GM12878 (cell line): Measurements from ENCODE around the gene BTF3. TPM values are rescaled to one million over a fixed set of nuclear protein-coding genes. Genes with fewer than 3 reads are reported as not detected.

Experiments
- ATAC-seq: fragments of 200-7000 bp; cut with Tn5 transposase; 3 replicates; pipeline ENCODE4 v1.9.1; 2020; ENCODE audit warnings: mild to moderate bottlenecking, moderate library complexity
- BruUV-seq: library from RNA; stranded (reverse); fragments of 400-500 nt; replicated peaks from 2 replicates; lab custom pipeline; 2021; lab: Mats Ljungman, UMichigan
- CTCF ChIA-PET: fragments of 300-600 bp; sonication (Branson Sonifier 250); formaldehyde crosslinking; extraction: SDS; loops from one replicate; lab custom pipeline; 2021; ENCODE audit warnings: inconsistent platforms; lab: Yijun Ruan, JAX
- POLR2A ChIA-PET: fragments of 350-600 bp; formaldehyde crosslinking; extraction: SDS; loops from one replicate; lab custom pipeline; 2021; ENCODE audit warnings: inconsistent platforms; lab: Charles Lee
- RAD21 ChIA-PET: fragments of 300-600 bp; sonication (Branson Sonifier 250); formaldehyde crosslinking; loops from one replicate; lab custom pipeline; 2023; ENCODE audit warnings: antibody characterized with exemption; ENCODE audit not compliant: unreplicated experiment; lab: Charles Lee
- SMC1A ChIA-PET: fragments of 300-600 bp; sonication (Branson Sonifier 250); formaldehyde crosslinking; loops from one replicate; lab custom pipeline; 2023; ENCODE audit not compliant: unreplicated experiment, uncharacterized antibody; lab: Charles Lee
- DNase-seq: peaks from one replicate; pipeline ENCODE4 v3.0.0-alpha.2; 2011; ENCODE audit warnings: low read depth, low spot score
- FAIRE-seq: peaks from 3 replicates; lab custom pipeline; 2011; peaks lifted over from hg19 to GRCh38; lab: Jason Lieb, UNC
- H2AFZ ChIP-seq: 2 replicates; pipeline ENCODE4 v1.6.0; 2011; ENCODE audit warnings: low read depth, low read length, control low read depth; ENCODE audit not compliant: control insufficient read depth
- H3K27ac ChIP-seq: 2 replicates; pipeline ENCODE4 v1.5.1; 2011; ENCODE audit warnings: control low read depth; ENCODE audit not compliant: control insufficient read depth, insufficient read depth
- H3K27me3 ChIP-seq, 2 experiments: replicated peaks in 1 of 2; 2 replicates each; pipeline versions ENCODE4 v1.6.0 to v1.6.1; 2011; ENCODE audit warnings: low read length in 1 of 2; ENCODE audit not compliant: control insufficient read depth in 2 of 2, insufficient read depth in 2 of 2
- H3K36me3 ChIP-seq, 2 experiments: 2 replicates each; pipeline ENCODE4 v1.5.1; 2011; ENCODE audit warnings: low read length in 1 of 2; ENCODE audit not compliant: control insufficient read depth in 2 of 2, insufficient read depth in 2 of 2
- H3K4me1 ChIP-seq: 2 replicates; pipeline ENCODE4 v1.6.1; 2011; ENCODE audit warnings: mild to moderate bottlenecking, low read length, moderate library complexity, mixed read lengths; ENCODE audit not compliant: control insufficient read depth, insufficient read depth
- H3K4me2 ChIP-seq: 2 replicates; pipeline ENCODE4 v1.6.0; 2011; ENCODE audit warnings: control low read depth; ENCODE audit not compliant: control insufficient read depth, insufficient read depth
- H3K4me3 ChIP-seq: fragments of 200-600 bp; sonication (generic); 2 replicates; pipeline ENCODE4 v1.5.1; 2016
- H3K79me2 ChIP-seq: 2 replicates; pipeline ENCODE4 v1.6.0; 2011; ENCODE audit warnings: low read length; ENCODE audit not compliant: control insufficient read depth, insufficient read depth
- H3K9ac ChIP-seq: 2 replicates; pipeline ENCODE4 v1.8.0; 2011; ENCODE audit warnings: low read length, control low read depth, mixed read lengths; ENCODE audit not compliant: control insufficient read depth, insufficient read depth
- H3K9me3 ChIP-seq: replicated peaks from 3 replicates; pipeline ENCODE4 v1.5.1; 2011; ENCODE audit warnings: mild to moderate bottlenecking, low read length; ENCODE audit not compliant: control insufficient read depth, insufficient read depth
- H4K20me1 ChIP-seq: 2 replicates; pipeline ENCODE4 v1.6.0; 2011; ENCODE audit not compliant: control insufficient read depth, insufficient read depth
- BHLHE40 ChIP-seq, 2 experiments: fragments of 450-650 bp in 1 of 2; IDR thresholded peaks; 2 replicates each; pipeline ENCODE4 v1.6.1; 2011 to 2017; ENCODE audit warnings: low read depth in 2 of 2, borderline replicate concordance in 1 of 2, improper control_type of control experiment in 1 of 2, low read length in 1 of 2, mild to moderate bottlenecking in 1 of 2
- CBX5 ChIP-seq: sonication (generic); IDR thresholded peaks from 2 replicates; pipeline ENCODE4 v1.6.1; 2016; ENCODE audit warnings: low read depth, moderate library complexity, mild to moderate bottlenecking, inconsistent platforms
- CEBPB ChIP-seq, 2 experiments: fragments of 150-350 bp in 1 of 2; IDR thresholded peaks; 2 replicates each; pipeline ENCODE4 v1.6.1; 2012 to 2014; ENCODE audit warnings: low read depth in 2 of 2, low read length in 2 of 2, borderline replicate concordance in 1 of 2, inconsistent platforms in 1 of 2
- CHD4 ChIP-seq: fragments of 200-600 bp; sonication (generic); IDR thresholded peaks from 2 replicates; pipeline ENCODE4 v1.6.1; 2016; ENCODE audit warnings: mild to moderate bottlenecking
- JUND ChIP-seq: IDR thresholded peaks from 2 replicates; pipeline ENCODE4 v1.6.1; 2012; ENCODE audit warnings: low read depth, mild to moderate bottlenecking, low read length, improper control_type of control experiment, moderate library complexity
- PAX5 ChIP-seq: IDR thresholded peaks from 2 replicates; pipeline ENCODE4 v1.6.1; 2011; ENCODE audit warnings: low read depth, low read length, borderline replicate concordance
- RELA ChIP-seq: fragments of 450-650 bp; IDR thresholded peaks from 2 replicates; pipeline ENCODE4 v1.8.0; 2014; ENCODE audit warnings: borderline replicate concordance; ENCODE audit not compliant: partially characterized antibody
- SREBF1 ChIP-seq: IDR thresholded peaks from 2 replicates; pipeline ENCODE4 v1.6.1; 2012; ENCODE audit warnings: mild to moderate bottlenecking, low read length
- STAT3 ChIP-seq: IDR thresholded peaks from 2 replicates; pipeline ENCODE4 v1.6.1; 2011; ENCODE audit warnings: low read depth, low read length, improper control_type of control experiment
- ZBTB40 ChIP-seq: fragments of 450-650 bp; IDR thresholded peaks from 2 replicates; pipeline ENCODE4 v1.6.1; 2016; ENCODE audit warnings: mild to moderate bottlenecking, moderate library complexity, borderline replicate concordance
- ZNF687 ChIP-seq: fragments of 450-650 bp; IDR thresholded peaks from 2 replicates; pipeline ENCODE4 v1.6.1; 2017; ENCODE audit warnings: mild to moderate bottlenecking, moderate library complexity
- WGBS: methylation state at CpG from one replicate; pipeline ENCODE4 v1.1.6; 2016; ENCODE audit warnings: low lambda C conversion rate; ENCODE audit not compliant: insufficient replicate concordance, insufficient coverage; ENCODE audit errors: missing lambda C conversion rate; 5-methylcytosine and 5-hydroxymethylcytosine counted together
- in situ Hi-C: fragments of 300-500 bp; cut with MboI; formaldehyde crosslinking; loops from 9 replicates; pipeline ENCODE4 v1.14.3; 2018; ENCODE audit warnings: mixed read lengths
- intact Hi-C: fragments of 100-400 bp; cut with micrococcal nuclease; formaldehyde crosslinking; loops from one replicate; pipeline ENCODE4 v1.14.2; 2022; ENCODE audit not compliant: unreplicated experiment
- polyA plus RNA-seq, 11 experiments: library from polyadenylated mRNA; depleted of rRNA in 4 of 11; unstranded in 6 of 11; stranded (reverse) in 5 of 11; fragments of >200 nt; fragmentation: Nextera tagmentation in 4 of 11; fragmentation: Illumina TruSeq in 1 of 11; extraction: Ambion mirVana in 4 of 11; extraction: Trizol in 1 of 11; gene quantifications; 1 replicate in 1 of 11; 2 replicates in 10 of 11; pipeline versions ENCODE4 v1.2.1 to v1.2.3, GENCODE V29; 2011 to 2016; ENCODE audit warnings: inconsistent platforms in 2 of 11, missing spikeins in 2 of 11, low read depth in 1 of 11
- total RNA-seq, 4 experiments: library from RNA; depleted of rRNA in 3 of 4; stranded (reverse); fragments of >200 nt in 3 of 4; fragmentation: Illumina TruSeq in 1 of 4; extraction: Trizol in 1 of 4; gene quantifications; 2 replicates each; pipeline versions ENCODE4 v1.2.1 to v1.2.3, GENCODE V29; 2013 to 2021
- TF ChIP-seq, protein P1 (sequence below): fragments of 450-650 bp; IDR thresholded peaks from 2 replicates; pipeline ENCODE4 v1.6.1; 2014; ENCODE audit warnings: mild to moderate bottlenecking
- TF ChIP-seq, protein P2 (sequence below): fragments of 450-650 bp; IDR thresholded peaks from 2 replicates; pipeline ENCODE4 v1.6.1; 2016; ENCODE audit warnings: mild to moderate bottlenecking

The BTF3 gene
- total and polyA plus RNA-seq, 10 of the 15 experiments (the other 5 are each of a cell fraction or from before 2014, with no cell fraction given): 492 to 1,650 (median 904) TPM

GRCh38 chr5:73532195-73532594 is 34.0 kb downstream of the BTF3 start:
- H3K4me1 ChIP-seq: no peaks in the 10 kb centered on the region
- no peak overlapping the region for H3K4me3 ChIP-seq
- ATAC-seq (no peak), DNase-seq (no peak), FAIRE-seq (no peak)
- no peaks in the 10 kb centered on the region for H3K9me3 ChIP-seq
- POLR2A ChIA-PET: no interaction called here
- H3K27me3 ChIP-seq: no peaks in the 10 kb centered on the region; a peak in 2 of 4 replicates
- no peaks in the 10 kb centered on the region for H4K20me1 ChIP-seq
- 26% methylated on average over 5 of the region's 5 CpGs for WGBS
- H3K4me2 ChIP-seq: no peak overlapping the region
- intact Hi-C loops (no loop called here), in situ Hi-C loops (no loop called here)
- H3K27ac ChIP-seq: no peak overlapping the region
- no TSS peak for BruUV-seq
- no peak overlapping the region for H2AFZ ChIP-seq
- RAD21 ChIA-PET: no interaction called here
- no peaks in the 10 kb centered on the region for H3K79me2 ChIP-seq
- SMC1A ChIA-PET: no interaction called here
- no peaks in the 10 kb centered on the region for H3K36me3 ChIP-seq
- no peak overlapping the region for H3K9ac ChIP-seq
- CTCF ChIA-PET: no interaction called here
- TF ChIP-seq RELA (no peak), ZNF687 (no peak), SREBF1 (no peak), ZBTB40 (no peak), CBX5 (no peak), STAT3 (no peak), CEBPB (IDR thresholded peaks at IDR 0.05; ENCODE audit: borderline replicate concordance in 1 of 2, low read depth in 2 of 2, low read length in 2 of 2) (no peak), PAX5 (no peak), JUND (no peak), BHLHE40 (IDR thresholded peaks at IDR 0.05; ENCODE audit: borderline replicate concordance in 1 of 2, low read depth in 2 of 2, low read length in 1 of 2) (no peak), CHD4 (no peak)
- TF ChIP-seq, protein P1, sequence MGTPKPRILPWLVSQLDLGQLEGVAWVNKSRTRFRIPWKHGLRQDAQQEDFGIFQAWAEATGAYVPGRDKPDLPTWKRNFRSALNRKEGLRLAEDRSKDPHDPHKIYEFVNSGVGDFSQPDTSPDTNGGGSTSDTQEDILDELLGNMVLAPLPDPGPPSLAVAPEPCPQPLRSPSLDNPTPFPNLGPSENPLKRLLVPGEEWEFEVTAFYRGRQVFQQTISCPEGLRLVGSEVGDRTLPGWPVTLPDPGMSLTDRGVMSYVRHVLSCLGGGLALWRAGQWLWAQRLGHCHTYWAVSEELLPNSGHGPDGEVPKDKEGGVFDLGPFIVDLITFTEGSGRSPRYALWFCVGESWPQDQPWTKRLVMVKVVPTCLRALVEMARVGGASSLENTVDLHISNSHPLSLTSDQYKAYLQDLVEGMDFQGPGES: no peak
- TF ChIP-seq, protein P2, sequence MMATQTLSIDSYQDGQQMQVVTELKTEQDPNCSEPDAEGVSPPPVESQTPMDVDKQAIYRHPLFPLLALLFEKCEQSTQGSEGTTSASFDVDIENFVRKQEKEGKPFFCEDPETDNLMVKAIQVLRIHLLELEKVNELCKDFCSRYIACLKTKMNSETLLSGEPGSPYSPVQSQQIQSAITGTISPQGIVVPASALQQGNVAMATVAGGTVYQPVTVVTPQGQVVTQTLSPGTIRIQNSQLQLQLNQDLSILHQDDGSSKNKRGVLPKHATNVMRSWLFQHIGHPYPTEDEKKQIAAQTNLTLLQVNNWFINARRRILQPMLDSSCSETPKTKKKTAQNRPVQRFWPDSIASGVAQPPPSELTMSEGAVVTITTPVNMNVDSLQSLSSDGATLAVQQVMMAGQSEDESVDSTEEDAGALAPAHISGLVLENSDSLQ: no peak
